OCI-LY1 (cell line): ENCODE results near the gene STK31.

Experiments
- H2AFZ ChIP-seq: fragments of 200-600 bp; sonication (generic), shearing (Covaris generic); 2 replicates; pipeline ENCODE4 v1.6.0; 2014; ENCODE audit warnings: antibody characterized with exemption, mild to moderate bottlenecking, low read length
- H3F3A ChIP-seq: fragments of 200-600 bp; sonication (generic), shearing (Covaris generic); 2 replicates; pipeline ENCODE4 v1.6.0; 2014; ENCODE audit warnings: mild to moderate bottlenecking, antibody characterized with exemption, low read length, moderate library complexity; ENCODE audit not compliant: insufficient read depth
- H3K27ac ChIP-seq: fragments of 200-600 bp; sonication (generic); 2 replicates; pipeline ENCODE4 v1.5.1; 2014; ENCODE audit warnings: low read length, mixed run types, mild to moderate bottlenecking, low read depth; ENCODE audit not compliant: poor library complexity, severe bottlenecking
- H3K27me3 ChIP-seq: fragments of 200-600 bp; sonication (generic); 2 replicates; pipeline ENCODE4 v1.6.0; 2014; ENCODE audit warnings: antibody characterized with exemption, mild to moderate bottlenecking, low read length, moderate library complexity; ENCODE audit not compliant: insufficient read depth
- H3K36me3 ChIP-seq: fragments of 200-600 bp; sonication (generic); 2 replicates; pipeline ENCODE4 v1.6.1; 2014; ENCODE audit warnings: mild to moderate bottlenecking, antibody characterized with exemption, low read length, moderate library complexity, mixed read lengths; ENCODE audit not compliant: insufficient read depth
- H3K4me1 ChIP-seq: fragments of 200-600 bp; sonication (generic); 2 replicates; pipeline ENCODE4 v1.5.1; 2014; ENCODE audit warnings: mild to moderate bottlenecking, low read length, moderate library complexity; ENCODE audit not compliant: insufficient read depth, severe bottlenecking
- H3K4me2 ChIP-seq: fragments of 200-600 bp; sonication (generic), shearing (Covaris generic); 2 replicates; pipeline ENCODE4 v1.6.1; 2014; ENCODE audit warnings: low read length
- H3K4me3 ChIP-seq: fragments of 200-600 bp; sonication (generic); 2 replicates; pipeline ENCODE4 v1.5.1; 2014; ENCODE audit warnings: low read length, low read depth, mild to moderate bottlenecking, mixed read lengths; ENCODE audit not compliant: poor library complexity, severe bottlenecking
- H3K79me2 ChIP-seq: fragments of 200-600 bp; shearing (Covaris generic); 2 replicates; pipeline ENCODE4 v1.6.1; 2016; ENCODE audit warnings: mixed run types, low read length, mixed read lengths; ENCODE audit not compliant: insufficient read depth
- H3K9ac ChIP-seq: fragments of 200-600 bp; sonication (generic), shearing (Covaris generic); 2 replicates; pipeline ENCODE4 v1.6.1; 2014; ENCODE audit warnings: mild to moderate bottlenecking, low read length, mixed read lengths
- H3K9me2 ChIP-seq: fragments of 200-600 bp; sonication (generic), shearing (Covaris generic); 2 replicates; pipeline ENCODE4 v1.6.1; 2014; ENCODE audit warnings: low read depth, mild to moderate bottlenecking, low read length, mixed read lengths
- H3K9me3 ChIP-seq: fragments of 200-600 bp; shearing (Covaris generic); 2 replicates; pipeline ENCODE4 v1.6.1; 2014; ENCODE audit warnings: low read length, mixed read lengths
- H4K20me1 ChIP-seq: fragments of 200-600 bp; sonication (generic), shearing (Covaris generic); 2 replicates; pipeline ENCODE4 v1.6.0; 2016; ENCODE audit warnings: mild to moderate bottlenecking, low read length; ENCODE audit not compliant: insufficient read depth
- CTCF ChIP-seq: fragments of 200-600 bp; sonication (generic), shearing (Covaris generic); IDR thresholded peaks from 2 replicates; pipeline ENCODE4 v1.5.1; 2017; ENCODE audit warnings: mild to moderate bottlenecking, antibody characterized with exemption, low read length, moderate library complexity, mixed read lengths
- EZH2 ChIP-seq: fragments of 200-600 bp; sonication (generic), shearing (Covaris generic); IDR thresholded peaks from 2 replicates; pipeline ENCODE4 v1.8.0; 2017; ENCODE audit warnings: borderline replicate concordance, mixed run types, mild to moderate bottlenecking, antibody characterized with exemption, low read length, moderate library complexity, mixed read lengths

The STK31 gene

GRCh38 chr7:23691320-23691719 lies 18.7 kb upstream of the STK31 start:
- TF ChIP-seq EZH2 (no peak), CTCF (no peak)
- Histone ChIP-seq H3K4me3 (no peak overlapping the region), H3K9me2 (no peaks in the 10 kb centered on the region), H3K36me3 (peaks cover 50% of the 10 kb centered on the region), H3K79me2 (no peaks in the 10 kb centered on the region), H3F3A (no peaks in the 10 kb centered on the region), H3K4me2 (no peak overlapping the region), H3K9ac (no peak overlapping the region), H3K9me3 (no peaks in the 10 kb centered on the region), H3K27me3 (no peaks in the 10 kb centered on the region), H4K20me1 (no peaks in the 10 kb centered on the region), H3K27ac (no peak overlapping the region), H2AFZ (no peak overlapping the region), H3K4me1 (no peaks in the 10 kb centered on the region)

GRCh38 chr7:23693224-23693623 lies 16.8 kb upstream of the STK31 start:
- Histone ChIP-seq H2AFZ (no peak overlapping the region), H3K79me2 (no peaks in the 10 kb centered on the region), H4K20me1 (no peaks in the 10 kb centered on the region), H3K9me2 (no peaks in the 10 kb centered on the region), H3K9me3 (no peaks in the 10 kb centered on the region), H3K4me3 (no peak overlapping the region), H3K27ac (no peak overlapping the region), H3F3A (no peaks in the 10 kb centered on the region), H3K9ac (no peak overlapping the region), H3K36me3 (peaks cover 48% of the 10 kb centered on the region), H3K27me3 (no peaks in the 10 kb centered on the region), H3K4me1 (no peaks in the 10 kb centered on the region), H3K4me2 (no peak overlapping the region)
- no peak for TF ChIP-seq EZH2
- no peak for TF ChIP-seq CTCF

GRCh38 chr7:23696916-23697441 lies 13.0 kb upstream of the STK31 start:
- H2AFZ ChIP-seq = no peak overlapping the region
- no peaks in the 10 kb centered on the region for H3K4me1 ChIP-seq
- H3K9me3 ChIP-seq = no peaks in the 10 kb centered on the region
- no peaks in the 10 kb centered on the region for H4K20me1 ChIP-seq
- peaks cover 34% of the 10 kb centered on the region for H3K36me3 ChIP-seq
- H3K4me2 ChIP-seq = no peak overlapping the region
- H3K27ac ChIP-seq = no peak overlapping the region
- H3K27me3 ChIP-seq = no peaks in the 10 kb centered on the region
- no peaks in the 10 kb centered on the region for H3K9me2 ChIP-seq
- no peaks in the 10 kb centered on the region for H3K79me2 ChIP-seq
- no peak overlapping the region for H3K9ac ChIP-seq
- no peak overlapping the region for H3K4me3 ChIP-seq
- H3F3A ChIP-seq = no peaks in the 10 kb centered on the region
- TF ChIP-seq EZH2 (no peak), CTCF (peak; percentile 97)
